Hematopoietic multipotent progenitor cell treated with erythropoietin and hydrocortisone succinate and interleukin-3 and kit ligand, for 6 days (in vitro differentiated cells): Measurements from ENCODE around the gene ARHGAP24.
"Not testable (repeated sequence)": the region's sequence is repeated elsewhere in the genome, so short reads cannot be mapped to it uniquely, and the experiment has no call there.

ENCODE experiments used
- DNase-seq: peaks from one replicate; pipeline ENCODE4 v3.0.0-alpha.2; 2015

The ARHGAP24 gene

DNA sequence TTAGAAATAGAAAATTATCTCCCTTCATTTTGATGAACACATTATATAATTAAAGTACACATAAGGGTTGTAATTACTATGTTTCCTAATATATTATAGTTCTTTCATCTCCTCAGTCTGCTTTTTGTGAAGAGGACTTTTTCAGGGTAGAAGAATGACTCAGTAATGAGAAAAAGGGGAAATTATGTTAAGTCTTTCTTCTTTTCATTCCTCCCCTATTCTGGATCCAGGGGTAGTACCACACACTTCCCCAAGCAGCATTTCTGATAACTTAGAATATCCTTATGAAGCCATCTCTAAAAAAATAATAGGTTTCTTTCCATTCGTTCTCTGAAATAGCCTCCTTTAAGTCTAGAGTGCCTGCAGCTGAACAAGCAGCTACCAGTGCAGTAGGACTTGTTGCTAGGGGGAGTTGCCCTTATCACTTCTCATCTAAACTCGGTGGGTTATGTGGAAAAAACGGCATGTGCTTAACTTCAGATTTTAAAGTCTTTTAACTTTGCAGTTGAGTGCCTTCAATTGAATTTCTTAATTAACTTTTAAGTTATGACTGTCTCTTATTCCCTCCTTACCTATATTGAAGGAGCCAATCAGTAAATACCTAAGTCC is 184.8 kb downstream of the ARHGAP24 start:
- peak; percentile 9 for DNase-seq

DNA sequence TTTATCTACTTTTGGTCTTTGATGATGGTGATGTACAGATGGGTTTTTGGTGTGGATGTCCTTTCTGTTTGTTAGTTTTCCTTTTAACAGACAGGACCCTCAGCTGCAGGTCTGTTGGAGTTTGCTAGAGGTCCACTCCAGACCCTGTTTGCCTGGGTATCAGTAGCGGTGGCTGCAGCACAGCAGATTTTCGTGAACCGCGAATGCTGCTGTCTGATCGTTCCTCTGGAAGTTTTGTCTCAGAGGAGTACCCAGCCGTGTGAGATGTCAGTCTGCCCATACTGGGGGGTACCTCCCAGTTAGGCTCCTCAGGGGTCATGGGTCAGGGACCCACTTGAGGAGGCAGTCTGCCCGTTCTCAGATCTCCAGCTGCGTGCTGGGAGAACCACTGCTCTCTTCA is 191.7 kb downstream of the ARHGAP24 start:
- not testable (repeated sequence) for DNase-seq

DNA sequence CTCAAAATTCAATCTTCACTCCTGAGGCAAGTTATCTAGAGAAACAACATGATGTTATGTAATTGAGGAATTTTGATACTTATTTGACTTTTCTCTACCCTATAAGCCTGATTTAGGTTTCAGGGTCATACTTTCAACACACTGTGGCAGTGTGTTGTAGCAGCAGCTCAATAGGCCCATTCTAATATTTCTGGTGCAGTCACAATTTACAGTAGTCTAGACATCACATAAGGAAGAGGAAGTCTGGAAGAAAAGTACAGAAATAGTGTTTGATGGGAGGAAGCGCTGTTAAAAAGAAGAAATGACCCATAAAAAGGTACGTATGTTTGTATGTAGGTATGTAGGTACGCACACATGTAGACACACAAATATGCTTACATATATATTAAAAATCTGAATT is 194.3 kb downstream of the ARHGAP24 start:
- DNase-seq, result no peak

DNA sequence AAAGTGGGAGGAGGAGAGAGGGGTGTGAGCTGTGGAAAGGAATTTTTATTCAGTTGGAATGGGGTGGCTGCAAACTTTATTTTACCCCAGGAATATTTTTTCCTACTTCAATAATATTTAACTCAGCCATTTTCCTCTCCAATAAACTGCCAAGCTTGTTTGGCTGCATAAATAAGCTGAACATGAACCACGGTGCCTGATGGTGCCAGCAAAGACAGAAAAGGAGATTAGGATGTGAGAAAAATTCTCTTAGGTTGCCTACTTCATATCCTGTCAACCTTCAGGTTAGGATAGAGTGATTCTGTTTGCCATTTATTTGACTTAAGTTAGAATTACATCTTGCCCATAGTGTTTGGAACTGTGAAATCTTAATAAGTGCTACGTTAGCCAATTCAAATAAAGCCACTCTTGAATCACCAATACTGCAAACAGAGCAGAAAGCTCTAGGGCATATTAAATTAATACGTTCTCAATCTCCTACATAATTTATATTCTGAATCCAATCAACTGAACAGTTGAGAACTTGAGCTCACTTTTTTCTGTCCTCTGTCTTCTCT is 195.1 kb downstream of the ARHGAP24 start:
- no peak for DNase-seq

DNA sequence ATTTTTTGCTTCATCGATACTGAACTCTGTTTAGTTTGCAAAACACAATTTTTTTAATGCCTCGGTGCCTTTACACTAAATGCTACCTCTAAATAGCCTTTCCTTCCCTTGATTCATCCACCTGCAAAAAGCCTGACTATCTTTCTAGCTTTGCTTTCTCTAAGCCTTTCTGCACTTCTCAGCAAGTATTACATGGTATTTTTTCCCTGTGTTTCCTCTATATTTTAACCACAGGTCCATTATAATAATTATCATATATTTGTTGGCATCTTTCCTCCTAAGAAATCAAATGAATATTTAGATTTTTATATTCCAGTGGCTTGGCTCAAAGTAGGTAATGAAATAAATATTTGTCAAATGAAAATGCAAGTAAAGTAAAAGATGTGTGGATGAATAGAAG is 196.2 kb downstream of the ARHGAP24 start:
- no peak for DNase-seq

DNA sequence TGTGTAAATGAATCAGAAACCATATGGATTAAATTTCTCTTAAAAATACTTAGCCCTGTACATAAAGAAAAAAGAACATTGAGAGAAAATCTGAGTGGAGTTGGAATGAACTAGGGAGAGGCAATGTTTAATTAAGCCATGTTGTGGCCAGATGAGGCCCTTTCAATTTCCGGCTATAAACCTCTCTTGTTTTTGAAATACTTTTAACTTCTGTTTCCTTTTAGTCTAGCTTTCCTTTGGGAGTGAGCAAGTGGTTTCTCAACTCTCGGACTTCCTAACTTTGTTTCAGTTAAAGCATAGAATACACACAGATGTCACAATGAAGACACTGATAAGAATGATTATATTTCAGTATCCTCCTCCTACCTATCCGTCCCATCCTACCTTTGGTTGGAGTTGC is 197.2 kb downstream of the ARHGAP24 start:
- no peak for DNase-seq

DNA sequence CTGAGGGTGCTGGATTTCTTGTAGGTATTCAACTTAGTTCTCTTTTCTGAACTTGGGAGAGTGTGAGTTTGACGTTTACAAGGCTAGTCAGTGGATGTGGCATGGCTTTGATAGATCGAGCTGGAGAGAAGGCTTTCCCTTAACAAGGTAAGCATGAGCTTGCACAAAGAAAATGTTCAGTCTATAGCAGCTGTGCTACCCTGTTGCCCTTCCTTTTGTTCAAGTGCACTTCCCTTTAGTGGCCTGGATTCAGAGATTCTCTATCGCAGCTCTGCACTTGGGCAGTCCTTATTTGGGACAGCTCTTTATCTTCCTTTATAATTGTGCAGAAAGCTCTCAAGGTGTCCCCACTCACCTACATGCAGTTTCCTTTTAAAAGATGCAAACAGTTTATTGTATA is 198.0 kb downstream of the ARHGAP24 start:
- no peak for DNase-seq

DNA sequence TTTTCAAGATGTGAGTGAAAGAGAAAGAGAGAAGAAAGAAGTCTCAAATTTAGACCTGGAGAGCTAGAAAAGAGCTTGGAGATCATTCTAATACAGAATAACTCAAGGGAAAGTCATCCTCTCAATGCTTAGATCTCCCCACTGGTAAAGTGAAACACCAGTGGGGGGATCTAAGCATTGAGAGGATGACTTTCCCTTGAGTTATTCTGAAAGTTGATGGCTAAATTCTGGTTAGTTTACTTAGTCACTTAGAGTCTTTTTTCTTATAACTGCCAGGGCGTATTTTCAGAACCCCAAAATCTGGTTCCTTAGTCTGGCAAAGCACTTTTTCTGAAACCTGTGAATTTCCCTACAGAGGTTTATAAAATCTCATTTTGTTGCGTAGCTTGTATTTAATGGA is 198.6 kb downstream of the ARHGAP24 start:
- DNase-seq, result no peak

DNA sequence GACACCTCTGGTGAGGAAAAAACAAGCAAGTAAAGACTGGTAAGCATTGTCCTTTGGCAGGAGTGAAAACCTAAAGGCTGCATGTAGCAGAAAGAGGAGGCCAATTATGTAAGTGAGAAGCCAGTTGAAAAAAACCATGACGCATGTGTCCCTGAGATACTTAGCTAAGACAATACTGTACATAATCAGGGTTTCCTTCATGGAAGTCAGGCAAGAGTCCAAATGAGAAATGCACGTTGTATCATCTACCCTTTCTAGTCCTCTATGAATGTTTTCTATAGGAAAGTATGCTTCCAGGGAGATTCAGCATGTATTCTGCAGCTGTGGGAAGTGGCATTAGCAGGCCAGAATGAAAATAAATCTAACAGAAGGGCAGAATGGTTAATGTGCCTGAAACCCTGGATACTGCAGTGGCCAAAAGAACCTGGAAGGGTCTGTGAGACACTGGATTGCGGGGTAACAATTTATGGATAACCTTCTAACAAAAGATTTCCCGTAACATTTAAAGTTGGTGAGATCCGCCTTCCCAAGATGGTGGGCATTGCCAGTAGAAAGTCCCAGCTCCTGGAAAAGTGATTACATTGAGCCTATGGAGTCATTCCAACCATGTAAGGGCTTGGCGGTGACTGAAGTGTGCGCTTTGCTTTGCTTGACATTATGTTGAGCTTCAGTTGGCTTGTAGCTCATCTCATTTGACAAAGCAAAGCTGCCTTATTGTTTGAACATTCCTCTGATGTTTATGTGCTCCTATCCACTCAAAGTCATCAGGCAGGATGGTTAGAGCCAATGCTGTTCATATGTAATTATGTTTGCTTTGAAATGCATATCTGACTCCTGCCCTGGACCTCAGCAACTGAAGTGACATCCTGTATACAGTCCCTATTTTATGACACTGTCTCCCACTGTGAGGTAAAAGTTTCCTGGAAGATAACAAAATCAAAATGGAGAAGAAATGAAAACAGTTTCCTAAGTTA is 200.4 kb downstream of the ARHGAP24 start:
- DNase-seq, result no peak

DNA sequence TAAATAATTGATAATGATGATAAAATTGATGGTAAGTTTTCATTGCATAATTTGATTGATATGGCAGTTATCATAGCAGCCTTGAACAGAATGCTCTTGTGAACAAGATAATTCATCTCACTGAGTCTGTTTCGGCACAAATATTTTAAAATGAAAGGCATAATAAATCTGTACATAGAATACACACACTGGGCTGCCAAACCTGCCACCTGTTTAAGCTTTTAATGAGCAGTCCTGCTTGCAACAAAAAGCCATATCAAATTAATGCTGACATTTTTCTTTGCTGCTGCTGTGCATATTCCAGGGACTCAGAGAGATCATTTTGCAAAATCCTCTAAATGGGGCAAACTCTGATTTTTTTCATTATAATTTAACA is 201.1 kb downstream of the ARHGAP24 start:
- DNase-seq, result no peak

DNA sequence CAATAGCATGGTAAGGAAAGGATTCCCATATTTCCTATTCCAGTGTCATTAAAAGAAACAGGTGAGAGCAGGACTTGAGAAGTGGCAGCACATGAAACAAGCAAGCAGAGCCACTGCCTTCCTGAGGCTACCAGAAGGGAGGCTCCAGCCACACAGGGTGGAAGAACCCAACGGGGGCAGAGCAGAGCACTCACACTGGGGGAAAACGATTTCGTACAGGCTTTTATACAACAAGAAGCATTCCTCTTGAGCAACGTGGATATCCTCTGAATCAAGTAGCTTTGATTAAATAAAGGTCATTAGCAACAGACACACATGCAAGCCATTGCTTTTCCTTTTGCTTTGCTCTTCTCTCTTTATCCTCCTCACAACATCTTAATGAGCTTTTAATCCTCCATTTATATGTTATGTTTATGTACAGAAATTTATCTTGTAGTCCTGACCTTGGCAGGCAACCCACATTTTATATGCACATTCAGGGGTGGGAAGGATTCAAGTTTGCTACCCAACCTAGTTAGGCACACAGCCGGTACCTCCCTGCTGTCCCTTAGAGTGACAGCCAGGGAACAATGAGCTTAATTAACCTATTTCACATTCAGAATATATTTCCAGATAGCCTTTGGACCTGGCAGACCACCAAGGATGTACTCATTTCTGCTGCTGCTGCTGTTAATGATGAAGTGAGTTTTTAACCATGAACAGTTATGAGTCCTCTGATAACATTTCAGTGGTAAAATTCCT is 202.1 kb downstream of the ARHGAP24 start:
- DNase-seq, result no peak

DNA sequence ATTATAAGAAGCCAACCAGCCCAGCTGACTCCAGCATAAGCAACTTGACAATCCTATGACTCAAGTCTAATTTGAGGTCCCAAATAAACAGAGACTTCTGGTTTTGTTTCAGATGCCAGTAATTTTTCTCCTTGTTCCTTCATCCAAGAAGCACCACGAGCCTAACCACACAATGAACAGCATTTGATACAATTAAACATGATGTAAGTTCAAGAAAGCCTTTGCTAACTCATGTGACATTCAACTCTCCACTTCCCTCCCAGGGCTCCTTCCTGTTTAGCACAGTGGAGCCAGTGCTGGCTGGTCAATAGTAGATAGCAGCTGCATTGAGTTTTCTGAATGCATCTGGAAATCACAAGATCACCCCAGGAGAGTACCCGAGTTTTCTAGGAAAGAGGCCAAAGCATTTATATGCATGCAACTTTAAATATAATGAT is 206.3 kb downstream of the ARHGAP24 start:
- peak; percentile 47 for DNase-seq

DNA sequence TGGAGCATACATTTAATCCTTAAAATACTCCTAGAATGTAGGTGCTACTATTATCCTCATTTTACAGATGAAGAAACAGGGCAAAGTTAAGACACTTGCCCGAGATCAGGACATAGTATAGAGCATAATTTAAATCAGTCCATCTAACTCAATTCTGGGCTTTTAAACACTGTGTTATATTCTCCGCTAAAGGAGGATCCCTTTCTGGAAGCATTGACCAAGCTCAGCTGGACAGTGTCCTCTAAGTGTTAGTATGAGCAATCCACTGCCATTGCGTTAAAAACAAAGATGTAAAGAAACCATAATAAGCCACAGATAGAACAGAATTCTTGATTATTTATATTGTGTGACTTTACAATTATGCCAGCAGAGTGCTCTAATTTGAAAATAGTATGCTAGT is 207.0 kb downstream of the ARHGAP24 start:
- DNase-seq, result no peak

DNA sequence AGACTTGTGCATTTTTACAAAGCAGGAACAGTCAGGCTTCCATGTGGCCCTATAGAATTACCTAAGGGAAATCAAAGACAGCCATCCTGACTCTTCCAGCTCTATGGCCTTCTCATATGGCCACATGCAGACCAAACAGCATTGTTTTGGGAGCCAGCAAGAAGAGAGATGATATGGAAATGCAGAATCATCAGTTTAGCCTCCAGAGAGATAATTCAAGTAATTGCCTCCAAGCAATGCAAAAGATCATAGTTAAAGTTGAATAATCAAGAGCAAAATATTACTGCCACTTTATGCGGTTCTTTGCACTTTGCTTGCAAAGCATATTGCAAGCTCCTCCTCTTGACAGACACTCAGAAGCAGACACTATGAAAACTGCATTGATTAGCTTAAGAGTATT is 207.4 kb downstream of the ARHGAP24 start:
- DNase-seq, result no peak

DNA sequence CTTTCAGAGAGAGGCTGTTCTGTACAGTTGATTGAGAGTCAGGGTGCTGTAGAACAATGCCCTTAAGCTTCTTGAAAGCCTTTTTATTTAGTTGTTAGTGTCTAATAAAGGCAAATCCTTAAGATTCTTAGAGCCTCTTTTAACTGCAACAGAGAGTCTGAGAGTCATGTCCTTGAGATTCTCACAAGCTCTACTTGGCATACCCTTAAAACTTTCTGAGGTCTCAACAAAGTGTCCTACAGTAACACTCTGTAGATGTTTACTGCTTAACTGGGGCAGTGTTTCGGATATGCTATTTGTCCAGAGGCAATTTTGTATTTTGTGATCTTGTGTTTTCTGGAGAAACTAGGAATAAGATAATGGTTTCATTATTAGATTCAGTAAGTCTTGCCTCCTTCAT is 209.7 kb downstream of the ARHGAP24 start:
- DNase-seq, result no peak

DNA sequence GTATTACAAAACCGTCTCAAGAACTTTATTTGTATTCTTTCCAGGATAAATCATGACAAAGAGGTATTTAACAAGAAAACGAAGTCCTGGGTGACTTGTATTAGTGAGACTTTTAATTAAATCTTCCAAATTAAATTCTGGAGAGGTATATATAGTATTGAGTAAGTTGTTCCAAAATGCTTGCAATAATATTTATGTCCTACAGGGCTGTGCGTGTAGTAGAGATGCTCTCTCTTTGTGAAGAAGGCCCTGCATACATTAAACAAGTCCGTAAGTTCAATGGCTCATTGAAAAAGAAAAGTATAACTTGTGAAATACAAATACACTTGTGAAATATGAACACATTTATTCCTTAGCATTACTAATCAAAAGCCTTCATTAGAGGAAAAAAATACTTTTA is 211.4 kb downstream of the ARHGAP24 start:
- no peak for DNase-seq

DNA sequence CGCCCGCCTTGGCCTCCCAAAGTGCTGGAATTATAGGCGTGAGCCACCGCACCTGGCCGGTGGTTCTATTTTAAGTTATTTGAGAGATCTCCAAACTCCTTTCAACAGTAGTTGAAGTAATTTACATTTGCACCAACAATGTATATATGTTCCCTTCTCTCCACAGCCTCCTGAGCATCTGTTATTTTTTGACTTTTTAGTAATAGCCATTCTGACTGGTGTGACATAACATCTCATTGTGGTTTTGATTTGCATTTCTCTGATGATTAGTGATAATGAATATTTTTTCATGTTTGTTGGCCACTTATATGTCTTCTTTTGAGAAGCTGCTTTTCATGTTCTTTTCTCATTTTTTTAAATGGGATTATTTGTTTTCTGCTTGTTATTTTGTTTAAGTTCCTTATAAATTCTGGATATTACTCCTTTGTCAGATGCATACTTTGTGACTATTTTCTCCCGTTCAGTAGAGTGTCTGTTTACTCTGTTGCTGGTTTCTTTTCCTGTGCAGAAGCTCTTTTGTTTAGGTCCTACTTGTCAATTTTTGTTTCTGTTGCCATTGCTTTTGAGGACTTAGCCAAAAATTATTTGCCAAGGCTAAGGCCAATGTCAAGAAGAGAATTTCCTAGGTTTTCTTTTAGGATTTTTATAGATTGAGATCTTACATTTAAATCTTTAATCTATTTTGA is 213.2 kb downstream of the ARHGAP24 start:
- no peak for DNase-seq

DNA sequence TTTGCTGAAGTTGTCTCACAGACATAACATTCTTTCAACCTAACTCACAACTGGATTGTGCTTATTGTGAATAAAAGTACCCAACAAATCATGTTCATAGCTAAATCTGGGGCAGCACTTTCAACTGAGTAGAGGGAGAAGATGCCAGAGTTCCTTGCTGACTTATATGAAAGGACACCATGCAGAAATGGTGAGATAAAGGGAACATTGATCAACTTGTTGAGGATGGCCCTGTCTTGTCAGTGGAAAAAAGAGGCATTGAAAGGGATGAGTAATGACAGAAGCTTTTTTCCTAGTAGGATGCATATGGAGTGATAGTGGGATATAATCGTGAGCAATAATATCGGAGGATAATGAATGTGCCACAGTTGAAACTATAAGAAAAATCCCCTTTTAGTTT is 221.7 kb downstream of the ARHGAP24 start:
- DNase-seq, result no peak

DNA sequence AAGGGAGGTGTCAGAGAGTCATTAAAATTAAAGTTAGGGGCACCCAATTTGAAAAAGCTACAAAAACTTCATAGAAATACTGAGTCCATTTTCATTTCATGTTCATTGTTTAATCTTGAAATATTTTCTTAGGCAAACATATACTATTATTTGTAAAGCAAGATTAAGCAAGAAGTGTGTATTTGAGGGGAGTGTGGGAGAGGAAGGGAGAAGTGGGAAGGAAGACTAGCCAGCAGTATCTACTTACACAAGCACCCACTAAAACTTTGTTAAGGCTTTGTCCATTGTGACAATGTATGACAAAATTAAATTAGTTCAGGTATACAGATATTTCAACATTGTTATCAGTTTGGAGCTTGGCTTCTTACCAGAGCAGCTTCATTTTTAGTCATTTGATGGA is 222.9 kb downstream of the ARHGAP24 start:
- no peak for DNase-seq

DNA sequence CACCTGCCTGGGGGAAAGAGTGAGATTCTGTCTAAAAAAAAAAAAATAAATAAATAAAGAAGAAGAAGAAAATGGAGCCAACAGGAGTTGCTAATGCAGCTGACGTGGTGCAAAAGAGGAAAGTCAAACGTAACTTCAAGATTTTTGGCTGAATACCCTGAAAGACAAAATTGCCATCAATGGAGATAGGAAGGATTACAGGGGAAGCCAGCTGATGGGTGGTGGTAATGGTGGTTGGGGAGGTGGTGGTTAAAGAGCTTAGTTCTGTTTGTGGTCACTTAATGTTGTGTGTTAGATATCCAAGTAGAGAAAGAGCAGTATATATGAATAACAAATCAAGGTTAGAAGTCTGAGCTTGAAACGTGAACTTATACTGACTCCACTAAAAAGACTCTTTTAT is 225.4 kb downstream of the ARHGAP24 start:
- DNase-seq, result no peak

DNA sequence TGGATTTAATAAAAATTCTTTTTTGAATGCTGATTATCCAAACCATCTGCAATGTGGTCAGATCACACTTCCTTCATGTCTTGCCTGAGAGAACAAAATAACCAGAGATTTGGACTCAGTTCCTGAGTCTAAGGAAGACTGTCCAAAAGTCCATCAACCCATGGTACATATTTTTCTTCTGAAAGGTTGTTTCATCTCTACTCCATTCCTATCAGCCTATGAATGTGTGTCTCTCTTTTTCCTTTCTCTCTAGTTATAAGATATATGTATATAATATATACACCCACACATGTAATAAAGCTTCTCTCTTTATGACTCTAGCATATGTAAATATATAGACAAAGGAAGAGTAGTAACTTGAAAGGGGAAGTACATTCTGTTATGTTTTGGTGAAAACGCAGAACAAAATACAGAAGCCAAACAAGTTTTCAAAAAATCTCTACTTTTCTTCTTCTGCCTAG is 226.9 kb downstream of the ARHGAP24 start:
- DNase-seq, result no peak

DNA sequence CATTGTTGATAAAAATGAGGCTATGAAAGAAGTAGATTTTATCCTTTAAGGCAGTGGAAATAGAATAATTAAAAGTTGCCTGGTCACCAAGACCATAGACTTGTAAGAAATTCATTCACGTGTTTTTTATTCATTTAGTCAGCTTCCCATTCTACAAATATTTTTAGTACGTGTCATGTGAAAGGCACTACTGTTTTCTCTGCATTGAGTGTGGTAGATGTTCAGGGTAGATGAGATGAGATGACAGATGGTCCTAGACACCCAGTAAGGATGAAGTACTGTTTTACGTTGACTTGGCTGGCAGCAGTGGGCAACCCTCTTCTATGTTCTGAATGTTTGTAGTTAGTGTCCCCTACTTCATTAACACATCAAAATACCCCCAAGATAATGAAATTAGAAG is 228.1 kb downstream of the ARHGAP24 start:
- DNase-seq, result no peak

DNA sequence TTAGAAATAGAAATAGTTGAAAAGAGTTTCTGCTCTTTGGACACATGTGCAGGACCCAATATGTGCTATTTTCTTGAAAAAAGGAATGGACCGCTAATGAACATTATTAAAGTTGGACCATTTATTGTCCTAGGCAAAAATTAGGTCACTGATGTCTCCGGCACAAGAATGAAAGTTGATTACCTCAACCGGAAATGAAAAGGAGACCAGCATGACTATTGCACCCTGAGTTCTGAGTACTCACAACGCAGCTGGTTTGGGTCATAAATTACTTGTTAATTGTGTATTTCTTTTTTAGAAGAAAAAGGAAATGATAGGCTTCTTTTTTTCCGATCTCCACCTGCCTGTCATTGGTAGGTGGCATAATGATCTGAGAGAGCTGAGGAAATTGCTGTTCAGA is 232.7 kb downstream of the ARHGAP24 start:
- peak; percentile 16 for DNase-seq
